ENCODE results near the gene RABGAP1.

Gene RABGAP1

DNA sequence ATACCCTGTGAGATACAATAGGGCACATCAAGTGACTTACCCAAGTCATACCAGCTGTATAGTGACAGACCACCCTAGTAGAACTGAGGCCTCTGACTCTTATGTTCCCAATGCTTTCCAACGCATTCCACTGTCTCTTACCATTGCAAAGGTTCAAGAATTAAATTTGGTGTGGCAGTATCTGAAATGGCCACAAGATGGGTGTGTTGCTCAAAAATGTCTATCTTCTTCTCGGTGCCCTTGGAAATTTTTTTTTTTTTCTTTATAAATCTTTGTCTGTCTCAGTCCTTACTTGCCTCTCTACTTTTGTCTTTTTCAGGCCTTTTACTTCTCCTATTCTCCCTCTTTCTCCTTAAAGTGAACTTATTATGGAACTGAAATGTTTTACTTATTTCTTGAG is 141.0 kb downstream of the RABGAP1 start:
- DNase-seq (ENCODE audit: low read depth in 2 of 2) = peak in 1 of 2 donors; percentile 2

DNA sequence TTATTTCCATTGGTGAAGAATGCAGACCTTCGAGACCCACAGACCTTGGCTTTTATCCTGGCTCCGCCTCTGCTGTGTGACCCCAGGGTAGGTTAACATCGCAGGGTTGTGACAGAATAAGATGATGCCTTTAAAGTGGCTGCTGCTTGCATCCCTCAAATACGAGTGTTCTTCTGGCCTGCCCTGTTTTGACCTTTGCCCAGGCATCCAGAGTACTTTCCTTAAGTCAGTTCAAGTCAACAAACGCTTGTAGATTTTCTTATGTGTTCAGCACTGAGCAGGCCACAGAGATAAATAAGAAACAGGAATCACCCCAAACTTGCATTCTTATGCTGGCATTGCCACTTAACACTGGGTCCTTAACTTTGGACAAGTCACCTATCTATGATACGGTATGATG is 142.9 kb downstream of the RABGAP1 start:
- no peak for DNase-seq (ENCODE audit: low read depth in 2 of 2)

DNA sequence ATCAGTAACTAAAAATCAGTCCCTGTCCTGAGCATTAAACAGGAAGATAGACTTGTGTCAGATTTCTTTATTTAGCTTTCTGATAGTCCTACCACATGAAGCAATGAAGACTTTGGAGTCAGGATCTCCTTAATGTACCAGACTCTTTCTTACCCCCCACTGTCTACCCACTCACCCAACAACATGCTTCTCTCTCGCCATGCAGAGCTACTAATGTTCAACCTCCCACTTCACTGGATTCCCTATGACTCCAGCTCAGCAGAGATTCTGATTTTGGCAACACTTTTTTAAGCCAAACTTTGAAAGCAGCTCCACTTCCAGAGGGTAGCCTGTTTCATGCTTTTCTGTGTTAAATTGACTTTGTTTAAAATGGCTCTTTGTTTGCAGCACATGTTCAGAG is 143.4 kb downstream of the RABGAP1 start:
- no peak for DNase-seq (ENCODE audit: low read depth in 2 of 2)

DNA sequence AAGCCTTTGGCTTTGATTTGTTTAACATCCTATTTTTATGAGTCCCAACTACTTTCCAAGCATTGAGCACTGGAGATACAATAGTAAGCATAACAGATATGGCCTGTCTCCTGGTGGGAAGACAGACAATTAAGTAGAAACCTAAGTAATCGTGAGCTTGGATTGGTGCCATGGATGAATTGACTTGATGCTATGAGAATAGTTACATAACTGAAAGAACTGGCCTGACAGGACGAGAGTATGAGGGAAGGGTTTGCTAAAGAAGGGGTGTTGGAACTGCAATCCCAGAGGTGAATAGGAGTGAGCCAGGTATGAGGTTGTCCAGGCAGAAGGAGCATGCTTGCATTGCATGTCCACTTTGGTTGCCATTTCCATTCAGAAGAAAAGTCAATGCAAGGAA is 145.1 kb downstream of the RABGAP1 start:
- no peak for DNase-seq (ENCODE audit: low read depth in 2 of 2)

DNA sequence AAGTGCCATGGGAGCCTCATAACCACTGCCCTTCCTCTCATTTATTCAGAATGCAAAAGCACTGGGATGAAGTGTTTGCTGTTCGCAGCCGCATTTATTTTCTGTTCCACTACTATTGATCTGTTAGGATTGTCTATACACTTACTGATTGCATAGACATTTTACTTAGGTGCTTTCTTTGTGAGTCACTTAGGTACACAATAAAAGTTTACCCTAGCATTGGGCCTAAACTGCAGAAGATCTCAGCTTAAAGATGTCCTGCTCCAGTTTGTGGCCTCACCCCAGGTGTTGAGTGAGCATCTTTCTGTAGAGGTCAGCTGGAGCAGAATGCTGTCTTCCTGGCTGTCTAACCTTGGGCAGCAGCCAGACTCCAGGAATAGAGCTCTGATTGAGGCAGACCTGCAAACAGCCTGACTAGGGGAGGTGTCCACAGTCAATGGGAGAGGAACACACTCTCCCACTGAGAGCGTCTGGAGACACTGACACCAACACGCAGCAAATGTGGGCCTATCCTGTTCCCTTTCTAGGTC is 146.6 kb downstream of the RABGAP1 start:
- DNase-seq (ENCODE audit: low read depth in 2 of 2) = no peak

DNA sequence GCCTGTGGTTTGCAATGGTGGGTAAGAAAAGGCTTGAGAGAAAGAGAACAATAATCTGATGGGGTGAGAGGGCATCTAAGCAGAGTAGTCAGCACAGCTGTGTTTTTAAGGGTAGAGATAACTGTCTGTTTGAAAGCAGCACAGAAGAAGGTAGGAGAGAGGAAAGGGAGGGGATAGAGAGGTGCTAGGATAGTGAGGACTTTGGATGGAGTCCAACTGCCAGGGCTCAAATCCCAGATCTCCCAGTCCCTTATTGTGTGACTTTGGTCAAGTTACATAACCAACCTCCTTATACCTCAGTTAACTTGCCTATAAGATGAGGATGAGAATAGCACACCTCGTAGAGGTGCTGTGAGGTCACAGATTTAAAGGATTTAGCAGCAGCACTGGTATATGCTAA is 148.2 kb downstream of the RABGAP1 start:
- no peak for DNase-seq (ENCODE audit: low read depth in 2 of 2)

DNA sequence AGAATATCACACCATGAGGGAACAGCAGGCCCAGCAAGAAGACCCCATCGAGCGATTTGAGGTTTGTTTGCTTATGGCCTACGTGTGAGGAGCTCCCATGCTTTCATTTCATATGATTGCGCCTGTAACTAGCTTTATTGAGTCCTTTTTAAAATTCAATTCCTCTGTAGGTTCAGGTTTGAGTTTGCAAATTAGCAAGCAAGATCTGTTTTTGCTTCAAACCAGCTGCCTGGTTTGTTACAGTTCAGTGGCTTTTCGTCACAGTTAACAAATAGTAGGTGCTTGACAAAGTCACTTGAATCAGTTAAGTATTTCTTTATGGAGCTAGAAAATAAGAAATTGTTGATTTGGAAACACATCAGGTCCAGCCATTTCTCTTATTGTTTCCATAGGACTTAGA is 149.0 kb downstream of the RABGAP1 start:
- DNase-seq (ENCODE audit: low read depth in 2 of 2) = no peak

DNA sequence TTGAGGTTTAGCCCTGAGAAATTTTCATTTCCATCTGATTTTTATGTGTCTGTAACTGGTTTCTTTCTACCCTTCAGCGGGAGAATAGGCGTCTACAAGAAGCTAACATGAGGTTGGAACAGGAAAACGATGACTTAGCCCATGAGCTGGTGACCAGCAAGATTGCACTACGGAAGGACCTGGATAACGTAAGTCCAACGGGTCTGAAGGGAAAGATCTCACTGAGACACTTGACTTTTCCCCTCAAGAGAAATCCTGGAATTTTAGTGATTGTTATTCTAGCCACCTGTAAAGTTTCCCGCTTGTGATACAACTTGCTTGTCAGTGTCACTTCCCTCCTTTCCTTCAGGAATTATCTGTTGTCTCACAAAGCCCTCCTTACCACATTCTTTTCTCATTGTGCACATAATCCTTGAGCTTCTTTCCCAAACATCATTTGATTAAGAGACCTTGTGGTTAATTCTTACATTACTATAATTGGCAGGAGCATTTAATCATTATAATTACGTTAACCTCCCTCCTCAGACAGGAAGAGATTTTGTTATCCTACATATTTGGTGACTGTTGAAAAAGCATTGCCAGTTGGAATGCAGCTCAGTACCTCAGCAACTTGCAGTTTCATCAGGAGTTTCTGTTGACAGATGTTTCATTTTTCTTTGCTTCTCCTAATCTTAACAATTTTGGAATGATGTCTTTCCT is 149.5 kb downstream of the RABGAP1 start:
- DNase-seq (ENCODE audit: low read depth in 2 of 2) = no peak

DNA sequence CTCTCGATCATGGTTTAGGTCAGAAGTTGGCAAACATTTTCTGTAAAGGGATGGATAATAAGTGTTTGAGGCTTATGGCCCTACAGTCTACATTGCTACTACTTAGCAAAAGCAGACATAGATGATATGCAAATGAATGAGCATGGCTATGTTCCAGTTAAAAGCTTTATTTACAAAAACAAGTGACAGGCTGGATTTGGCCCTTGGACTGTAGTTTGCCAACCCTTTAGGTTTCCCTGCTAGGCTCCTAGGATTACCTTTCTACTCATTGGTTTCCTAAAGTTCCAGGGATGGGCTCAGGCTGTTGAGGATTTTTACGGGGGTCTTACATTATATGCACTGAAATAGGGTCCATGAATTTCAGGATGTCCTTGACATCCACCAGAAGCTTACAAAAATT is 150.1 kb downstream of the RABGAP1 start:
- DNase-seq (ENCODE audit: low read depth in 2 of 2) = no peak

DNA sequence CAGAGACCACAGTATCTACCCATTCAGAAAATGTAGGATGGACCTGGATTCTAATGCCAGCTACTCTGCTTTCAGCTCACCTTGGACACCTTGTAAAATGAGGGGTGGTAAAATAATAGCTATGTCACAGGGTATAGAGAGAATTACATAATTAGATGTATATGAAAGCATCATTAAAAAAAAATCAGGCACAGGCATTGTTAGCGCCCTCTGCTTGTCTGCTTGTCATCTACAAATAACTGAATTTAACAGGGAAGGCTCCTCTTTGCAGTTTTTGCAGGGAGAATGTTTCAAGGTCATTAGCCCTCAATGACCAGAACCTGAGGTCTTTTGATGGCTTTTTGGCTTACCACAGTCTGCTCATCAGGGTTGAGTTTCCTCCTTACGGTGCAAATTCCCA is 150.6 kb downstream of the RABGAP1 start:
- DNase-seq (ENCODE audit: low read depth in 2 of 2) = no peak

DNA sequence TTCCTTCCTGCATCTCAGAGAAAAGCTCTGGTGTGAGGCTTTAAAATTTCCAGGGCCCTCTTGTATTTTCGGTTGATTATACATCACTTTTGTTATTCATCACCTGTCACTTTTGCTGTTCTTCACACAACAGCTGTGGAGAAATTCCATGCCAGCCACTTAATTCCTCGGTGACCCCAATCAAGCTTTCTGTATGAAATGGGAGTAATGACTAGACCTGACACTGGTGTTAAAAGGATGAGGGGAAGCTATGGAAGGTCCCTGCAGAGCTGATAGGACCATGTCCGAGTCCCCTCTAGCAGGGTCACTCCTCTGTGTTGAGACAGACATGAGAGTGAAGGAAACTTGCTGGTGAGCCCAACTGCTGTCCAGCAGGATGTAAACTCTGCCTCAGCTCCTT is 152.3 kb downstream of the RABGAP1 start:
- no peak for DNase-seq (ENCODE audit: low read depth in 2 of 2)

DNA sequence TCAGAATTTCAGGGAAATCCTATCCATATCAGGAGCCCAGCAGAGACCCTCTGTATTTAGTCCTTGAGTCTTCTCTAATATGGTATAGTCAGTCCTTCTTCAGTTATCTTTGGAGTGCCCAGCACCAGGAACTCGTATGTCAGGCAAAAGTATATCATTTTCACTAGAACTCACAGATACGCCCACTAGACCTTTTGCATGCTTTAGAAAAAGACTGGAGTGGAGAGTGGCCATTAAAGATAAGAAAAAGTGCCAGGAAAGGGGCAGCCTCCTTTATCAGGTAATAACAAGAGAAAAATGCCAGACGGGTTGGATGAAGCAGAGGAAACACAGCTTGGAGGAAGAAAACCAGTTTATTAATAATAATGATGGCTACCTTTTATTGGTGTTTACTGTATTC is 156.2 kb downstream of the RABGAP1 start:
- DNase-seq (ENCODE audit: low read depth in 2 of 2) = no peak

DNA sequence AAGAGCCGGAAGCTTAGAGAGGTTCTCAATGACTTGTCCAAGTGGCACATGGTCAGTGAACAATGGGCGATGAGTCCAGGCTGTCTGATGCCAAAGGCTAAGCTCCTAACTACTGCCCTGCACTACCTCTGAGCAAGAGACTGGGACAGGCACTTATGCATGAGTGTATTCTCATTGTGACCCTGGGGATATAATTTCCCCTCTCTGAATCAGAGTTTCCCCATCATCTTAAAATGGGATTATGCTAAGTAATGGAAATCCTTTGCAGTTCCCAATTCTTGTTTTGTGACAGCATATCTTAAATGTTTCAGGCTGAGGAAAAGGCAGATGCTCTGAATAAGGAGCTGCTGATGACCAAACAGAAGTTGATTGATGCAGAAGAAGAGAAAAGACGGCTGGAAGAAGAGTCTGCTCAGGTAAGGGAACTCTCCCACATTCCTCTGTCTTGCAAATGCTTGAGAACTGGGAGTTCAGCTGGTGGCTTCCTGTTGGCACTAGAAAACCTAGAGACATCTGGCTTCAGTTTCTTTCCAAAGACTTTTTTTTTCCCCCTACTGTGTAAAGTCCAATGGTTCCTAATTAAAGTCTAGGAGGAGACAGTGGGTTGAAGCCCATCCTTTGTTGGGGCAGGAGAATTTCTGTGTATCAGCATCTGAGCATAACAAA is 156.7 kb downstream of the RABGAP1 start:
- DNase-seq (ENCODE audit: low read depth in 2 of 2) = no peak

DNA sequence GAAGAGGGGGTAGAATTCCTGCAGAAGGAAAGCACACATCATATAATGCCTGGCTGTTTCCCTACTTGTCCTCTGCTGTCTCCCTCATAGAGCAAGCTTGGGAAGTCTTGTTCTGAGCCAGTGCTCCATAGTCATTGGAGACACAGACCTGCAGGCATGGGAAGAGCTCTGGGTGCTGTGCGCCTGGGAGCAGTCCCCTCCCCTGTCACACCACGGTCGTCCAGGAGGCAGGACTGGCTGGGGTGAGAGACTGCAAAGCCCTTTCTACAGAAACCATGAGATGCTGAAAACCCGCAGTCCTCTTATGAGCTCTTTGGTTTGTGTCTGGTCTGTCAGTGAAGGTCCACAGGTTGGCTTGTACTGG is 157.3 kb downstream of the RABGAP1 start:
- DNase-seq (ENCODE audit: low read depth in 2 of 2) = no peak

DNA sequence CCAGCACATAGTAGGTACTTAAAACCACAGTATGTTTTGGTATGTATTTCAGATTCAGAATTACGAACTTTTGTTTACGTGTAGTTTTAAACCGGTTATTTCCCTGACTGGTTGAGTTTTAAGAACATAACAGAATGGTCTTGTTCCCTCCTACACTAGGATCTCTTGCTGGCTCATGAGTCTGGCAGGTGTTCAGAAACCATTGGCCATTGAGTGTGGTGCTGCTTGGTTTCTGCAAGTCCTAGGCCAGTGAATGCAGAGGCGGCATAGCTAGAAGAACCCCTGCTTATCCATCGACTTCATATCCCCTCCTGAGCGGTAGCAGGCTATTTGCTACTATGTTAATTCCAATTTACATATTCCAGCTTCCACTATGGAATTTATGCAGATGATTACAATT is 158.2 kb downstream of the RABGAP1 start:
- DNase-seq (ENCODE audit: low read depth in 2 of 2) = no peak

DNA sequence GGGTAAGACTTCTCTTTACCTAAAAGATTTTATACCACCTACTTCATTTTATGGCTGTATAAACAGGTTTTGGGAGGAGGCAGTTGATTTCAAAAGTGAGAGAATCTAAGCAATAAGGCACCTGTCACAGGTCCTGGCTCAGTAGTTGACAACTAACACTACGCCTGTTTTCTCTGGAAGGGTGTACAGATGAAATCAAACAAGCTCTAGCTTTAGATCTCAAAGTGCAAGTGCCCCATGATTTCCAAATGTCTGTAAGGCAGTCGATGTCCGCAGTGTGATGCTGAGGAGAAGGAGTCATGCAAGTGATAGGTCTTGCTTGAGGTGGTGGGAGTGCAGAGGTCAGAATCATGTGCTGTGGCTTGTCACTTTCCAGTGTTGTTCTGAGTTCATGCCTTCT is 158.7 kb downstream of the RABGAP1 start:
- no peak for DNase-seq (ENCODE audit: low read depth in 2 of 2)

DNA sequence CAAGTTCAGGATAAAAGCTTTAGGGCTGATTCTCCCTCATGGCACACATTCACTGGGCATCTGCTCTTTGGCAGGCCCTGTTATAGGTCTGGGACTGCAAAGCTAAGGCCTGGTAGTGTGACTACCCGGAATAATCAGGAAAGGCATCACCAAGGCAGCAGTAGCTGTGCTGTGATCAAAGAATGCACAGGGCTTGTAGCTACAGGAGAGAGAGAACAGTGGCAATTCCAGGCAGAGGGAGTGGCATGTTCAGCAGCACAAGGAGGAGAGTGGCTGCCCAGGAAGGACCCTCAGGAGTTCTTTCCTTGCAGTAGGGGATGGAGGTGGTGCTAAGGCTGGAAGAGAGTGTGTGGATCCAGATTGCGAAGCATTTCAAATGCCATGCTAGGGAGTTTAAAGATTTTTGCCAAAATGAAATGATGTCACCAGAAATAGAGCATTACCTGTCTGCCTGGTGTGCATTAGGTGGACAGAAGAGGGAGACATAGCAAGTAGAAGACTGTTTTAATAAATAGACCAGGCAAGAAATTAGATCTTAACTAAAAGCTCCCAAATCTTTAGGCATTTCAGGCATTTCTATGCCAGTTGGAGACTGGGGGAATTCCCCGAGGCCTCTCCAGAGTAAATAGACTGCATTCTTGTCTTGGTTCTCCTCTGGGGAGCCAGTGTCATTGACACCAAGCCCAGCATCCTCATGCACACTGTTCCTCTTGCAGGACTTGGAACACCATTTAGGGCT is 161.7 kb downstream of the RABGAP1 start:
- DNase-seq (ENCODE audit: low read depth in 2 of 2) = no peak

DNA sequence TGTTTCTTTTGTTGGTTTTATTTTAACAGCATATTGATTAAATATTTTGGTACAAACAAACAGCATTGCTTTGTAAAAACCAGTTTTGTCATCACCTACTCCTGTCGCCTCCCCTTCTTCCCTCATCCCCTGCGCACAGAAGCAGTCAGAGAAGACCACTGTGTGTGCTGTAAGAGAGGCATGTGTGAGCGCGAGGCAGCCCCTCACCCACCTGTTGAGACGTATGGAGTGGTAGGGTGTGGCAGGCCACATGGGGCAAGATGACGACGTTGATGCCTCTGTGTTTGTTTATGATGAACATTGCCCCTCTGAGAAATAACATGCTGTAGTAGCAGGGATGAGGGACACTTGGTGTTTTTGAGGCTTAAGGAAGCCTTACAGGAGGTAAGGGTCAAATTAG is 164.0 kb downstream of the RABGAP1 start:
- no peak for DNase-seq (ENCODE audit: low read depth in 2 of 2)

DNA sequence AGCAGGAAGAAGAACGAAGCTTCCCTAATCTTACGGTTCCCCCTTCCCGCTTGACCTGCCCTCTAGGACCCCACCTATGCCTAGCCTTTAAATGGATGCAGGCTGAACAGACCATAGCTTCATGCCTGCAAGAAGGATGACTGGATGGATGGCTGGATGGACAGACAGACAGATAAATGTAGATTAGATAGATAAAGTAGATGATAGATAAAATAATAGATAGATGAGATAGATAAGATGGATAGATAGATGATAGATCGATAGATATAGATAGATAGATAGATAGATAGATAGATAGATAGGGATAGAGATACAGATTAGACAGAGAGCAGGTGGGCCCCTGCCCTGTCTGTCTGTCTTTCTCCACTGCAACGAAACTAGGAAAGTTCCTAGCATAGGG is 164.7 kb downstream of the RABGAP1 start:
- DNase-seq (ENCODE audit: low read depth in 2 of 2) = no peak

DNA sequence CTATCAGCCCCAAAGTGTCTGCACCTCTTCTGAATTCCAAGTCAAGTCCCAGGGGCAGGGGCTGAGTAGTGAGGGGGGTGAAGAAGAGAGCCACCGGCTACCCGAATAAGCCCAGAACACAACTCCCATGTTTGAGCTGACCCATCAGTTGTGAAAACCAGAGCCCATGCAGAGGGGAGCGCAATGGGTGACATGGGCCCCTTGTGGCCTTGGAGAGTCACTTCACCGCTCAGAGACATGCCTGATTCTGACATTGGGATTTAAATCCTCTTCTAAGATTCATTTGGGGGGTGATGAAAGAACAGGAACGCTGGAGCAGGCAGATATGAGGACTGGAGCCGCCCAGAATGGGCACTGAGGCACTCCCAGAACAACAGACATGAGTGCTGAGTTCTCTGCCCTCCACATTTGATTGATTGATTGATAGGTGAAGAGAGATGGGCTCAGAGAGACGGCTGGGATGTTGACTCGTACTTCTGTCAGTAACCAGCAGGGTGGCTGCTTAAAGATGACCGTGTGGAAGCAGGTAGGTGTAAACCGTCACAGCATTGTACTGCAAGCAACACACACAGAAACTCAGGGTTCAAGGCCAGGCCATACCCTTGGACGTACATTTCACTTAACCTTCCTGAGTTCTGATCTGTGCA is 166.9 kb downstream of the RABGAP1 start:
- DNase-seq (ENCODE audit: low read depth in 2 of 2) = no peak

DNA sequence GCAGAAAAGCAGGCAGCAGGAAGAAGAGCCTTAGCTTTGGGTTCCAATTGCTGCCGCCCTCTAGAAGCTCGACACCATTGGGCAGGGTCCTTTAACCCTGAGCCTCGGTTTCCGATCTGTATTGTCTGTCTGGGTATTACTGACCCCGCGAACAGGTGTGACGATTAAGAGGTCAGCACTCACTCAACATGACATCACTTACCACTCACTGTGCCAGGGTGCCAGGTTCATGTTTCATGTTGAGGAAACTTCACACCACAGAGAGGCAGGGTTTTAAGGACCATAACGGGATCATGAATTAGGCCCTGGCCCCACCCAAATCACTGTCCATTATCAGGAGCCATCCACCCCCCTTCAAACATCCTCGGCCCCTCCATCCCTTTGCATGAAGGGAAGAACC is 168.2 kb downstream of the RABGAP1 start:
- DNase-seq (ENCODE audit: low read depth in 2 of 2) = no peak

DNA sequence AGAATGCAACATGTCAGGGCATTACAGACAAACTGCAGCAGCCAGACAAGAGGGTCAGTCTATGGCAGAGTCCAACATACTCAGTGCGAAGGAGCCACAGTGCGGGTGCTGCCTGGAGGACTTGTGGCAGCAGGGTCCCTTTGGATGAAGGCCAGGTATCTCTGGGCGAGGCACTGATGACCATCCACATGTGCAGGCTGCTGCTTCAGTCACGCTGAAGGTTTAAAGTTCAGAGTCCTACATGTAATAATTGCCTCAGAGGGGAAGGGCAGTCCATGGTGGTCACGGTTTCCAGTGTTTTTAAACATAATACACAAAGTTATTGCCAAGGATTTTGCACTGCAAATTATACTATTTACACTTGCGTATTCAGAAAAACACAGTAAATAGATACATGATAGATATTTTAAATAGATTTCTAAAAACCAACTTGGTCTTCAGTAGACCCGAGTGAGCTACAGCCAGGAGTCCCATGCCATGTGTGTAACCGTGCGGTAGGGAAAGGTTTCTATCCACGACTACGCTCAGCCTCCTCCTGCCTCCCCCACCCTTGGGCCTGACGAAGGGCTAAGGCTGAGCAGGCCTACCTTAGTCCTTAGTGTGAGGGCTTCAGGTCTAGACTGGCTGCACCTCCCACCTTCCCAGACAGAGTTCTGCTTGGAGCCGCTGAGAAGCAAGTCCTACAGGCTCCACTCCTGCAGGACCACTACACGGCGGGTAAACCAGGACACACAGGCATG is 168.9 kb downstream of the RABGAP1 start:
- DNase-seq (ENCODE audit: low read depth in 2 of 2) = no peak
